Heart left ventricle (tissue), 16 donors: Measurements from ENCODE around the gene SEPTIN3. TPM values are rescaled to one million over a fixed set of nuclear protein-coding genes. Genes with fewer than 3 reads are reported as not detected.

Source experiments
- ATAC-seq, 4 donors: fragments of 200-7000 bp; cut with Tn5 transposase; one replicate each; pipeline ENCODE4 v1.9.1; 2020 to 2022; ENCODE audit warnings: moderate library complexity in 4 of 4, mild to moderate bottlenecking in 3 of 4, moderate number of reproducible peaks in 1 of 4
- DNase-seq, 5 donors: peaks; one replicate each; pipeline ENCODE4 v3.0.0-alpha.2; 2020
- H3K27ac ChIP-seq, 12 donors: fragments of 200-600 bp; sonication (generic) in 4 of 12; one replicate each; pipeline versions ENCODE4 v1.5.0 to v1.8.0; 2016 to 2022; ENCODE audit warnings: mild to moderate bottlenecking in 2 of 12
- H3K27me3 ChIP-seq, 9 donors: fragments of 200-600 bp; sonication (generic) in 2 of 9; one replicate each; pipeline versions ENCODE4 v1.5.1 to v1.8.0; 2016 to 2022; ENCODE audit warnings: mild to moderate bottlenecking in 3 of 9
- H3K36me3 ChIP-seq, 9 donors: fragments of 200-600 bp; sonication (generic) in 2 of 9; one replicate each; pipeline versions ENCODE4 v1.5.0 to v1.8.0; 2018 to 2022; ENCODE audit warnings: mild to moderate bottlenecking in 2 of 9
- H3K4me1 ChIP-seq, 12 donors: fragments of 200-600 bp; sonication (generic) in 4 of 12; one replicate each; pipeline versions ENCODE4 v1.5.0 to v1.8.0; 2016 to 2022; ENCODE audit warnings: mild to moderate bottlenecking in 3 of 12
- H3K4me3 ChIP-seq, 12 donors: fragments of 200-600 bp; sonication (generic) in 4 of 12; one replicate each; pipeline versions ENCODE4 v1.5.0 to v1.8.0; 2017 to 2022; ENCODE audit warnings: mild to moderate bottlenecking in 9 of 12, moderate library complexity in 4 of 12
- H3K9me3 ChIP-seq, 12 donors: fragments of 200-600 bp; sonication (generic) in 4 of 12; one replicate each; pipeline versions ENCODE4 v1.5.0 to v1.8.0; 2016 to 2022; ENCODE audit warnings: mild to moderate bottlenecking in 1 of 12
- CTCF ChIP-seq, 12 donors: fragments of 200-600 bp; sonication (generic) in 4 of 12; IDR thresholded peaks; one replicate each; pipeline versions ENCODE4 v1.5.0 to v1.8.0; 2018 to 2022; ENCODE audit warnings: antibody characterized with exemption in 12 of 12, mild to moderate bottlenecking in 5 of 12
- POLR2A ChIP-seq, 2 donors: fragments of 450-650 bp; IDR thresholded peaks; one replicate each; pipeline ENCODE4 v1.6.1; 2017; ENCODE audit warnings: antibody characterized with exemption in 2 of 2, mild to moderate bottlenecking in 2 of 2, moderate library complexity in 2 of 2
- WGBS, 4 donors: extraction: QIAGEN DNeasy Blood & Tissue Kit in 2 of 4; methylation state at CpG; one replicate each; pipeline versions ENCODE4 v1.1.5 to v1.1.7; 2013 to 2018; 5-methylcytosine and 5-hydroxymethylcytosine counted together
- intact Hi-C, 10 donors: fragments of 100-400 bp; cut with DNase I; formaldehyde crosslinking; loops; one replicate each; pipeline versions ENCODE4 v1.11.1 to v1.14.2; 2022
- polyA plus RNA-seq, 2 donors: library from polyadenylated mRNA; stranded (reverse); fragments of 200-250 nt; gene quantifications; one replicate each; pipeline ENCODE4 v1.2.3, GENCODE V29; 2013
- total RNA-seq, 9 donors: library from RNA; depleted of rRNA in 2 of 9; stranded (reverse); fragments of >200 nt in 2 of 9; fragmentation: NEBNext Ultra II Directional in 3 of 9; extraction: Animal tissue kit (Norgen Biotek cat#: 25700) in 3 of 9; gene quantifications; one replicate each; pipeline versions ENCODE4 v1.1.0 to v1.2.4, GENCODE V29; 2016 to 2023
- donor health status: ischemic (EF 13 %, LVEDD 7.1; RV severe dilation, severe dysfunction).
- donor health status: healthy with polysubstance abuse.
- donor health status: DM: no; HTN: yes; CAD: no.
- donor health status: DM: no; HTN: no; CAD: no.
- donor health status: ischemic (EF 25% LVEDD 6.9; RV normal size, moderate dysfunction).
- donor health status: ischemic (EF 25% LVEDD 5.7; RV mildly dilated, moderate dysfunction).
- donor health status: healthy.
- donor health status: DM: yes; HTN: yes; CAD: no.
- donor health status: ischemic (EF 35%, LVEDD 5.7; RV mildly dilated, moderate dysfunction).
- donor health status: nonischemic (EF 11% LVEDD 7.7; RV severe dilation, severe dysfunction).
- donor health status: DM: yes; HTN: yes; CAD: no.
- donor health status: PGD.
- donor health status: ischemic (EF 29% LVEDD 5.4; RV normal size, mild dysfunction).
- donor health status: nonischemic (EF 23%, LVEDD 6.1; RV moderate dilation, normal function).

Gene SEPTIN3
- total and polyA plus RNA-seq, 11 donors = 0.03 to 0.53 (median 0.13) TPM; not detected in 3

- DNase-seq = no peak
Observed at GRCh38 chr22:41933411-41934177, 35.6 kb upstream of the SEPTIN3 start.

DNA sequence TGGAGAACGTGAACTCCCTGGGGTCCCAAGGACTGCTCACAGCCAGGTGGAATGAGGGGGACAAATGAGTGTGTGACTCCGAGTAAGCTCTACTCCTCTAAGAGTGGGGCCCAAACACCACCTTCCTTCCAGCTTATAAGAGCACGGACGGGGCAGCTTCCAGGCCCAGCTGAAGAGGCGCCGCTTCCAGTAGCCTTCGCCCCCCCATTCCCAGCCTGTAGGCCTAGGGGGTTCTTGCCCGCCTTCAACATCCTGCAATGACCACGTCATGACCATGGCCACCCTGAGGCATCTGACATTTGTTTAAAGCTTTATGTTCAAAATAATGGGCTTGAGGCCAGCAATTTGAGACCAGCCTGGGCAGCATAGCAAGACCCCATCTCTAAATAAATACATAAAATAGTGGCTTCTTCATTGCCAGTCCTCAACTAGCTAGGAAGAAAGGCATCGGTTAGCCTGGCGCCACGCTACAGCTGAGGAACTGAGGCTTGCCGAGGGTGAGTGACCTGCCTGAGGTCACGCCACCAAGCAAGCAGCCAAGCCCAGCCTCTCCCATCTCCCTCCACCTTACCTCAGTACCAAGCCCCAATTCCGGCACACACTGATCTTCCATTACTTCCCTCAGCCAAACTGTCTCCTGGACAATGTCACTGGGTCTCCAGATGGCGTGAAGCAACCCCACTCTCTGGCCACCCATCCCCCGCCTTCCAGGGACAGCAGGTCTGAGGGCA is 34.8 kb upstream of the SEPTIN3 start:
- H3K36me3 ChIP-seq = no peaks in the 10 kb centered on the region
- H3K27ac ChIP-seq = peak overlapping the region in 10 of 12 donors; percentile 16 to 84 (median 64)
- whole genome bisulfite sequencing, 4 donors = 89 to 97% (median 91%) methylated on average over 16 to 17 of the region's 17 CpGs
- intact Hi-C loops = loop anchor here in 1 of 10 donors (5.0 kb wide), 1 partner anchor 42 kb away; no protein-coding TSS in a partner anchor
- no peak for DNase-seq
- no peaks in the 10 kb centered on the region for H3K9me3 ChIP-seq
- H3K4me1 ChIP-seq = peaks cover 0 to 28% (median 5%) of the 10 kb centered on the region in 12 donors
- TF ChIP-seq CTCF (IDR thresholded peaks at IDR 0.05) (no peak), POLR2A (IDR thresholded peaks at IDR 0.05) (no peak)
- H3K27me3 ChIP-seq = no peaks in the 10 kb centered on the region
- ATAC-seq = peak; percentile 13 to 56 (median 42)
- no peak overlapping the region for H3K4me3 ChIP-seq

More at GRCh38 chr22:41933411-41934177, 35.6 kb upstream of the SEPTIN3 start:
- no peaks in the 10 kb centered on the region for H3K36me3 ChIP-seq
- intact Hi-C loops = no loop called here
- no peak for ATAC-seq
- no peak overlapping the region for H3K27ac ChIP-seq
- H3K27me3 ChIP-seq = no peaks in the 10 kb centered on the region
- H3K9me3 ChIP-seq = no peaks in the 10 kb centered on the region
- WGBS, 4 donors = 79 to 82% (median 80%) methylated on average over 8 to 16 of the region's 16 CpGs
- H3K4me1 ChIP-seq = peaks cover 0 to 24% (median under 1%) of the 10 kb centered on the region in 12 donors
- no peak overlapping the region for H3K4me3 ChIP-seq
- no peak for TF ChIP-seq CTCF (IDR thresholded peaks at IDR 0.05)
- TF ChIP-seq POLR2A (IDR thresholded peaks at IDR 0.05) = no peak

DNA sequence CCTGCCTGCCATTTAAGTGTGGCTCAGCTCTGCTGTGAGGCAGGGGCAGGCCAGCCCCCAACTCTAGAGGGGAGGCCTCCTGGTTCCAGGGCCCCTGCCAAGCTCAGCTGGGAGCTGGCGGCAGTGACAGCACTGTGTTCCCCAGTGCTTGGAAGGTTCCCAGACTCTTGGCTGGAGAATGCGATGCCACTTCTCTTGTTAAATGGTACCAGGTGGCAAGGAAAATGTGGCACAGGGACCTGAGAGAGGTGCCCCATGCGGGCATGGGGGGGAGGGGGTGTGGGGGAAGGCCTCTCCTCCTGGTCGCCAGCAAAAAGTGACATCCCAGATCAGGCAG is 34.3 kb upstream of the SEPTIN3 start:
- WGBS, 4 donors = 50 to 78% (median 56%) methylated on average over 3 to 4 of the region's 4 CpGs
- peak; percentile 77 to 81 (median 78) for ATAC-seq
- H3K4me3 ChIP-seq = no peak overlapping the region
- intact Hi-C loops = loop anchor here in 1 of 10 donors (5.0 kb wide), 1 partner anchor 43 kb away; no protein-coding TSS in a partner anchor
- peaks cover 0 to 28% (median 7%) of the 10 kb centered on the region in 12 donors for H3K4me1 ChIP-seq
- H3K9me3 ChIP-seq = no peaks in the 10 kb centered on the region
- H3K36me3 ChIP-seq = no peaks in the 10 kb centered on the region
- no peaks in the 10 kb centered on the region for H3K27me3 ChIP-seq
- peak in 4 of 5 donors; percentile 44 to 71 (median 66) for DNase-seq
- peak overlapping the region in 10 of 12 donors; percentile 16 to 84 (median 64) for H3K27ac ChIP-seq
- TF ChIP-seq POLR2A (IDR thresholded peaks at IDR 0.05) = no peak

DNA sequence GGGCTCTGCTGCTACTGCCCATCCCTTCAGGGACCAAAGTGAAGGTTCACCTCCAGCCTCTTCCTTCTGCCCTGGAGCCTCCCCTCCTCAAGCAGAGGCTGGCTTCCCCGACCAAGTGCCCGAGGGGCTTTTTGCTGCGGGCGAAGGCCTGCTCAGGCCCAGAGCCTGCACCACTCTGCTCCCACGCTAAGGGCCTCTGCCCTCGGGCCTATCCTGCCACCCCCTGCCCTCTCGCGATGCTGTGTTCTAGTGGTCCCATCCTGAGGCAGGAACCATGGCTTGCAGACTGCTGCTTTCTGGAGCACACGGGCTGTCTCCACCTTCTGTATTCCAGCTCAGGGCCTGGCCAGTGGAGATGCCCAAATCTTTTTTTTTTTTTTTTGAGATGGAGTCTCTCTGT is 33.7 kb upstream of the SEPTIN3 start:
- Histone ChIP-seq H3K4me3 (no peak overlapping the region), H3K27ac (peak overlapping the region in 8 of 12 donors; percentile 51 to 84 (median 61)), H3K9me3 (no peaks in the 10 kb centered on the region), H3K36me3 (no peaks in the 10 kb centered on the region), H3K27me3 (no peaks in the 10 kb centered on the region), H3K4me1 (peaks cover 0 to 28% (median 8%) of the 10 kb centered on the region in 12 donors)
- TF ChIP-seq CTCF (IDR thresholded peaks at IDR 0.05) = no peak
- TF ChIP-seq POLR2A (IDR thresholded peaks at IDR 0.05) = no peak
- DNase-seq (no peak), ATAC-seq (no peak)
- 88 to 93% (median 90%) methylated on average over 9 of the region's 9 CpGs for WGBS, 4 donors
- intact Hi-C loops = loop anchor here in 1 of 10 donors (5.0 kb wide), 1 partner anchor 43 kb away; no protein-coding TSS in a partner anchor
